PC-9 (cell line): ENCODE measurements around the gene OSMR. TPM values are rescaled to one million over a fixed set of nuclear protein-coding genes. Genes with fewer than 3 reads are reported as not detected.

Source experiments
- BruUV-seq: library from RNA; stranded (reverse); fragments of 400-500 nt; replicated peaks from 2 replicates; lab custom pipeline; 2021; lab: Mats Ljungman, UMichigan
- CTCF ChIA-PET: fragments of 300-600 bp; sonication (Branson Sonifier 250); formaldehyde crosslinking; loops from one replicate; lab custom pipeline; 2022; ENCODE audit warnings: antibody characterized with exemption; lab: Charles Lee
- POLR2A ChIA-PET: fragments of 300-600 bp; sonication (Branson Sonifier 250); formaldehyde crosslinking; loops from one replicate; lab custom pipeline; 2022; ENCODE audit warnings: antibody characterized with exemption; ENCODE audit not compliant: unreplicated experiment; lab: Charles Lee
- DNase-seq, 2 experiments: peaks; one replicate each; pipeline versions ENCODE4 v3.0.0 to v3.0.0-alpha.2; 2015 to 2022; ENCODE audit warnings: mixed read lengths in 1 of 2
- H2AFZ ChIP-seq: fragments of 200-600 bp; sonication (generic); 2 replicates; pipeline ENCODE4 v1.8.1; 2017; ENCODE audit warnings: antibody characterized with exemption
- H3F3A ChIP-seq: fragments of 200-600 bp; sonication (generic); 2 replicates; pipeline ENCODE4 v1.8.1; 2017; ENCODE audit warnings: antibody characterized with exemption, mild to moderate bottlenecking, low read depth; ENCODE audit not compliant: insufficient read depth
- H3K27ac ChIP-seq: fragments of 200-600 bp; sonication (generic); 2 replicates; pipeline ENCODE4 v1.6.1; 2016; ENCODE audit warnings: mixed run types
- H3K27me3 ChIP-seq: fragments of 200-600 bp; sonication (generic); 2 replicates; pipeline ENCODE4 v1.6.1; 2016; ENCODE audit warnings: low read depth, mixed run types; ENCODE audit not compliant: insufficient read depth
- H3K36me3 ChIP-seq: fragments of 200-600 bp; sonication (generic); 2 replicates; pipeline ENCODE4 v1.6.1; 2016; ENCODE audit warnings: low read depth, mixed run types
- H3K4me1 ChIP-seq: fragments of 200-600 bp; sonication (generic); replicated peaks from 2 replicates; pipeline ENCODE4 v1.6.1; 2016; ENCODE audit warnings: mixed run types; ENCODE audit not compliant: insufficient read depth
- H3K4me2 ChIP-seq: fragments of 200-600 bp; sonication (generic); 2 replicates; pipeline ENCODE4 v1.6.1; 2017; ENCODE audit warnings: mixed run types
- H3K4me3 ChIP-seq: fragments of 200-600 bp; sonication (generic); 2 replicates; pipeline ENCODE4 v1.6.1; 2016; ENCODE audit warnings: mixed run types
- H3K79me2 ChIP-seq: fragments of 200-600 bp; sonication (generic); 2 replicates; pipeline ENCODE4 v1.6.1; 2017; ENCODE audit warnings: low read depth, mixed run types
- H3K9me2 ChIP-seq: fragments of 200-600 bp; sonication (generic); 2 replicates; pipeline ENCODE4 v1.8.1; 2017; ENCODE audit warnings: mild to moderate bottlenecking; ENCODE audit not compliant: insufficient read depth
- H3K9me3 ChIP-seq: fragments of 200-600 bp; sonication (generic); 2 replicates; pipeline ENCODE4 v1.8.1; 2016; ENCODE audit warnings: low read depth; ENCODE audit not compliant: insufficient read depth
- H4K20me1 ChIP-seq: fragments of 200-600 bp; sonication (generic); 2 replicates; pipeline ENCODE4 v1.8.1; 2017; ENCODE audit not compliant: insufficient read depth
- CTCF ChIP-seq: fragments of 200-600 bp; sonication (generic); conservative IDR thresholded peaks from 2 replicates; pipeline ENCODE4 v1.6.1; 2017; ENCODE audit warnings: mixed run types, antibody characterized with exemption, mild to moderate bottlenecking, moderate library complexity
- EZH2 ChIP-seq: fragments of 200-600 bp; sonication (generic); IDR thresholded peaks from 2 replicates; pipeline ENCODE4 v1.8.0; 2017; ENCODE audit warnings: antibody characterized with exemption, low read depth
- intact Hi-C: fragments of 100-400 bp; cut with micrococcal nuclease; formaldehyde crosslinking; loops from one replicate; pipeline ENCODE4 v1.10.0; 2022; ENCODE audit not compliant: unreplicated experiment
- total RNA-seq: library from RNA; stranded (reverse); gene quantifications from 2 replicates; pipeline ENCODE4 v1.2.3, GENCODE V29; 2021

Gene OSMR
- total RNA-seq, 1 experiment from 2014 or later = 65.4 TPM

- CTCF ChIA-PET = no interaction called here
- no peak overlapping the region for H2AFZ ChIP-seq
- POLR2A ChIA-PET = interaction anchor here (0.5 kb wide), 1 partner anchor 1593 kb away, joined by 6 read pairs; no protein-coding TSS in a partner anchor
- H4K20me1 ChIP-seq = no peaks in the 10 kb centered on the region
- H3K9me2 ChIP-seq = no peaks in the 10 kb centered on the region
- H3K4me1 ChIP-seq = no peaks in the 10 kb centered on the region
- TF ChIP-seq EZH2 (no peak), CTCF (no peak)
- H3K9me3 ChIP-seq = no peaks in the 10 kb centered on the region
- no peaks in the 10 kb centered on the region for H3K27me3 ChIP-seq
- H3K4me2 ChIP-seq = no peak overlapping the region
- peaks cover 5% of the 10 kb centered on the region; the same call in 1 of the 2 replicates for H3F3A ChIP-seq
- H3K79me2 ChIP-seq = no peaks in the 10 kb centered on the region
- H3K36me3 ChIP-seq = peaks cover 38% of the 10 kb centered on the region
- H3K27ac ChIP-seq = no peak overlapping the region
- DNase-seq = no peak
- no TSS peak for BruUV-seq
- intact Hi-C loops = no loop called here
- no peak overlapping the region for H3K4me3 ChIP-seq
Measured at GRCh38 chr5:38929838-38930237, 84.0 kb downstream of the OSMR start.

GRCh38 chr5:38931731-38932130 lies 85.9 kb downstream of the OSMR start:
- intact Hi-C loops = no loop called here
- Histone ChIP-seq H3K27ac (no peak overlapping the region), H3K4me1 (no peaks in the 10 kb centered on the region), H3K9me3 (no peaks in the 10 kb centered on the region), H3F3A (peaks cover 10% of the 10 kb centered on the region; the same call in 1 of the 2 replicates), H3K4me3 (no peak overlapping the region), H3K4me2 (no peak overlapping the region), H3K36me3 (peaks cover 40% of the 10 kb centered on the region), H3K27me3 (no peaks in the 10 kb centered on the region), H3K79me2 (no peaks in the 10 kb centered on the region), H3K9me2 (no peaks in the 10 kb centered on the region), H4K20me1 (no peaks in the 10 kb centered on the region), H2AFZ (no peak overlapping the region)
- DNase-seq = no peak
- ChIA-PET POLR2A (no interaction called here), CTCF (interaction anchor here (1.0 kb wide), 1 partner anchor 490 kb away, joined by 3 read pairs; no protein-coding TSS in a partner anchor)
- BruUV-seq = no TSS peak
- TF ChIP-seq CTCF (no peak), EZH2 (no peak)

GRCh38 chr5:38932854-38933408 lies 87.1 kb downstream of the OSMR start:
- intact Hi-C loops = no loop called here
- no peak for DNase-seq
- no peaks in the 10 kb centered on the region for H4K20me1 ChIP-seq
- TF ChIP-seq CTCF (no peak), EZH2 (no peak)
- no peaks in the 10 kb centered on the region for H3K79me2 ChIP-seq
- ChIA-PET POLR2A (no interaction called here), CTCF (interaction anchor here (1.0 kb wide), 1 partner anchor 491 kb away, joined by 3 read pairs; no protein-coding TSS in a partner anchor)
- H3K9me2 ChIP-seq = no peaks in the 10 kb centered on the region
- H3K9me3 ChIP-seq = no peaks in the 10 kb centered on the region
- TSS peak; percentile 4 for BruUV-seq
- peaks cover 10% of the 10 kb centered on the region; the same call in 1 of the 2 replicates for H3F3A ChIP-seq
- H3K27me3 ChIP-seq = no peaks in the 10 kb centered on the region
- H3K4me2 ChIP-seq = no peak overlapping the region
- H2AFZ ChIP-seq = no peak overlapping the region
- no peaks in the 10 kb centered on the region for H3K4me1 ChIP-seq
- peaks cover 34% of the 10 kb centered on the region for H3K36me3 ChIP-seq
- no peak overlapping the region for H3K27ac ChIP-seq
- no peak overlapping the region for H3K4me3 ChIP-seq
